CD1c-positive myeloid dendritic cell (primary cell): ENCODE data around the gene LRFN2.

Source experiments
- DNase-seq: peaks from one replicate; pipeline ENCODE4 v3.0.0-alpha.2; 2016; ENCODE audit errors: extremely low spot score

The LRFN2 gene

GRCh38 chr6:40438246-40438887 lies 148.8 kb downstream of the LRFN2 start:
- DNase-seq = no peak

- peak; percentile 45 for DNase-seq
These were observed 149.5 kb downstream of the LRFN2 start for GRCh38 chr6:40437631-40438030.

- peak; percentile 60 for DNase-seq
These were observed 150.2 kb downstream of the LRFN2 start for GRCh38 chr6:40436685-40437604.

- DNase-seq = no peak
These were observed 154.2 kb downstream of the LRFN2 start for GRCh38 chr6:40432982-40433381.

GRCh38 chr6:40431706-40432105 lies 155.5 kb downstream of the LRFN2 start:
- no peak for DNase-seq

GRCh38 chr6:40427196-40427595 lies 160.0 kb downstream of the LRFN2 start:
- no peak for DNase-seq

GRCh38 chr6:40426346-40427066 lies 160.7 kb downstream of the LRFN2 start:
- no peak for DNase-seq

GRCh38 chr6:40425192-40425919 lies 161.8 kb downstream of the LRFN2 start:
- no peak for DNase-seq

- DNase-seq = no peak
These were observed 165.1 kb downstream of the LRFN2 start for GRCh38 chr6:40422046-40422445.

GRCh38 chr6:40419946-40420728 lies 167.0 kb downstream of the LRFN2 start:
- no peak for DNase-seq

- DNase-seq = no peak
These were observed 167.8 kb downstream of the LRFN2 start for GRCh38 chr6:40419377-40419776.

- no peak for DNase-seq
These were observed 170.1 kb downstream of the LRFN2 start for GRCh38 chr6:40417031-40417430.

- DNase-seq = no peak
These were observed 172.5 kb downstream of the LRFN2 start for GRCh38 chr6:40414617-40415016.

GRCh38 chr6:40413239-40413638 lies 173.9 kb downstream of the LRFN2 start:
- no peak for DNase-seq

GRCh38 chr6:40411881-40412280 lies 175.3 kb downstream of the LRFN2 start:
- DNase-seq = no peak

- DNase-seq = no peak
These were observed 176.3 kb downstream of the LRFN2 start for GRCh38 chr6:40410821-40411220.

- DNase-seq = no peak
These were observed 177.3 kb downstream of the LRFN2 start for GRCh38 chr6:40409716-40410397.

- no peak for DNase-seq
These were observed 178.2 kb downstream of the LRFN2 start for GRCh38 chr6:40408786-40409542.

- DNase-seq = no peak
These were observed 179.9 kb downstream of the LRFN2 start for GRCh38 chr6:40407239-40407638.

GRCh38 chr6:40406175-40406574 lies 181.0 kb downstream of the LRFN2 start:
- DNase-seq = no peak
